H9 (cell line): ENCODE measurements around the gene PPP3CA. TPM values are rescaled to one million over a fixed set of nuclear protein-coding genes. Genes with fewer than 3 reads are reported as not detected.

ENCODE experiments used
- DNase-seq: peaks from one replicate; pipeline ENCODE4 v3.0.0-alpha.2; 2017
- H2AFZ ChIP-seq: one replicate; pipeline ENCODE4 v1.6.1; 2013; ENCODE audit warnings: mild to moderate bottlenecking, low read length, control low read depth, moderate library complexity
- H2AK5ac ChIP-seq: 2 replicates; pipeline ENCODE4 v1.6.1; 2013; ENCODE audit warnings: low read length, control low read depth, mixed read lengths; ENCODE audit not compliant: insufficient read length
- H2BK120ac ChIP-seq: one replicate; pipeline ENCODE4 v1.6.1; 2013; ENCODE audit warnings: low read depth, mild to moderate bottlenecking, low read length, control low read depth, inconsistent platforms; ENCODE audit not compliant: poor library complexity, severe bottlenecking
- H2BK12ac ChIP-seq: 2 replicates; pipeline ENCODE4 v1.6.1; 2013; ENCODE audit warnings: low read length, control low read depth, mixed read lengths, low read depth; ENCODE audit not compliant: insufficient read length
- H2BK15ac ChIP-seq: 2 replicates; pipeline ENCODE4 v1.6.1; 2013; ENCODE audit warnings: low read depth, low read length, control low read depth
- H2BK20ac ChIP-seq: one replicate; pipeline ENCODE4 v1.6.1; 2013; ENCODE audit warnings: low read depth, mild to moderate bottlenecking, low read length, control low read depth, inconsistent platforms; ENCODE audit not compliant: poor library complexity, severe bottlenecking
- H2BK5ac ChIP-seq: 2 replicates; pipeline ENCODE4 v1.6.1; 2013; ENCODE audit warnings: low read length, control low read depth, mixed read lengths; ENCODE audit not compliant: insufficient read length
- H3K14ac ChIP-seq: 2 replicates; pipeline ENCODE4 v1.6.1; 2013; ENCODE audit warnings: low read length, control low read depth; ENCODE audit not compliant: insufficient read depth
- H3K18ac ChIP-seq: 2 replicates; pipeline ENCODE4 v1.6.1; 2013; ENCODE audit warnings: low read depth, mild to moderate bottlenecking, mixed read lengths, low read length, control low read depth; ENCODE audit not compliant: insufficient read length
- H3K23ac ChIP-seq: 2 replicates; pipeline ENCODE4 v1.6.1; 2013; ENCODE audit warnings: low read length, control low read depth, mixed read lengths, low read depth; ENCODE audit not compliant: insufficient read length
- H3K23me2 ChIP-seq: 2 replicates; pipeline ENCODE4 v1.6.1; 2013; ENCODE audit warnings: low read depth, mild to moderate bottlenecking, mixed read lengths, low read length, control low read depth; ENCODE audit not compliant: insufficient read length, poor library complexity, severe bottlenecking
- H3K27ac ChIP-seq: 2 replicates; pipeline ENCODE4 v1.5.1; 2013; ENCODE audit warnings: low read length, control low read depth, mixed read lengths, low read depth; ENCODE audit not compliant: insufficient read length
- H3K27me3 ChIP-seq: 2 replicates; pipeline ENCODE4 v1.6.1; 2013; ENCODE audit warnings: low read length, control low read depth, inconsistent platforms; ENCODE audit not compliant: insufficient read depth
- H3K4ac ChIP-seq: 2 replicates; pipeline ENCODE4 v1.6.1; 2013; ENCODE audit warnings: low read depth, mild to moderate bottlenecking, control low read depth, inconsistent platforms, low read length, moderate library complexity
- H3K4me1 ChIP-seq: 2 replicates; pipeline ENCODE4 v1.6.1; 2013; ENCODE audit warnings: low read length, control low read depth, inconsistent platforms; ENCODE audit not compliant: insufficient read depth
- H3K4me2 ChIP-seq: 2 replicates; pipeline ENCODE4 v1.6.1; 2013; ENCODE audit warnings: low read length, control low read depth, mixed read lengths; ENCODE audit not compliant: insufficient read length, insufficient read depth
- H3K56ac ChIP-seq: 2 replicates; pipeline ENCODE4 v1.6.1; 2013; ENCODE audit warnings: low read depth, mild to moderate bottlenecking, mixed read lengths, low read length, control low read depth; ENCODE audit not compliant: insufficient read length
- H3K79me1 ChIP-seq: 2 replicates; pipeline ENCODE4 v1.6.1; 2013; ENCODE audit warnings: low read depth, mild to moderate bottlenecking, moderate library complexity, low read length, control low read depth, inconsistent platforms; ENCODE audit not compliant: insufficient read depth, poor library complexity, severe bottlenecking
- H3K79me2 ChIP-seq: 2 replicates; pipeline ENCODE4 v1.6.1; 2013; ENCODE audit warnings: low read length, control low read depth, inconsistent platforms; ENCODE audit not compliant: insufficient read depth
- H3K9ac ChIP-seq: 2 replicates; pipeline ENCODE4 v1.6.1; 2013; ENCODE audit warnings: low read length, control low read depth, mixed read lengths; ENCODE audit not compliant: insufficient read length; ENCODE audit errors: extremely low read depth
- H3K9me3 ChIP-seq: one replicate; pipeline ENCODE4 v1.6.1; 2013; ENCODE audit warnings: low read depth, low read length, inconsistent platforms; ENCODE audit not compliant: control insufficient read depth
- H3T11ph ChIP-seq: one replicate; pipeline ENCODE4 v1.6.1; 2013; ENCODE audit warnings: mild to moderate bottlenecking, low read length, control low read depth, inconsistent platforms
- H4K20me1 ChIP-seq: one replicate; pipeline ENCODE4 v1.6.1; 2013; ENCODE audit not compliant: control insufficient read depth, insufficient read length, insufficient read depth
- H4K5ac ChIP-seq: 2 replicates; pipeline ENCODE4 v1.6.1; 2013; ENCODE audit warnings: low read depth, mild to moderate bottlenecking, mixed read lengths, low read length, control low read depth; ENCODE audit not compliant: insufficient read length
- H4K8ac ChIP-seq: replicated peaks from 2 replicates; pipeline ENCODE4 v1.6.1; 2013; ENCODE audit warnings: low read length, control low read depth, mixed read lengths, low read depth; ENCODE audit not compliant: insufficient read length
- H4K91ac ChIP-seq: 2 replicates; pipeline ENCODE4 v1.6.1; 2013; ENCODE audit warnings: low read depth, mild to moderate bottlenecking, moderate library complexity, mixed read lengths, low read length, control low read depth; ENCODE audit not compliant: insufficient read length
- H3K27ac Mint-ChIP-seq, 3 experiments: 2 replicates in 2 of 3; 3 replicates in 1 of 3; pipeline ENCODE4 v1.8.0; 2020 to 2021; ENCODE audit warnings: mixed read lengths in 3 of 3, mild to moderate bottlenecking in 1 of 3, moderate library complexity in 1 of 3
- H3K27me3 Mint-ChIP-seq: 2 replicates; pipeline ENCODE4 v1.8.0; 2021; ENCODE audit warnings: low read depth, mild to moderate bottlenecking, moderate library complexity, mixed read lengths
- H3K36me3 Mint-ChIP-seq, 3 experiments: 2 replicates in 2 of 3; 3 replicates in 1 of 3; pipeline ENCODE4 v1.8.0; 2020 to 2021; ENCODE audit warnings: low read depth in 3 of 3, mixed read lengths in 3 of 3; ENCODE audit not compliant: insufficient read depth in 1 of 3
- H3K4me1 Mint-ChIP-seq, 2 experiments: 2 replicates each; pipeline ENCODE4 v1.8.0; 2020; ENCODE audit warnings: mixed read lengths in 2 of 2
- H3K4me3 Mint-ChIP-seq, 2 experiments: 2 replicates in 1 of 2; 3 replicates in 1 of 2; pipeline ENCODE4 v1.8.0; 2020 to 2021; ENCODE audit warnings: mild to moderate bottlenecking in 2 of 2, mixed read lengths in 2 of 2, moderate library complexity in 1 of 2
- H3K9me3 Mint-ChIP-seq, 2 experiments: 2 replicates in 1 of 2; 3 replicates in 1 of 2; pipeline ENCODE4 v1.8.0; 2020; ENCODE audit warnings: mild to moderate bottlenecking in 2 of 2, mixed read lengths in 2 of 2, moderate library complexity in 1 of 2
- CTCF ChIP-seq: fragments of 200-600 bp; sonication (generic); conservative IDR thresholded peaks from 3 replicates; pipeline ENCODE4 v1.8.0; 2021; ENCODE audit warnings: antibody characterized with exemption, mild to moderate bottlenecking
- WGBS: extraction: QIAGEN DNeasy Blood & Tissue Kit; methylation state at CpG from one replicate; pipeline ENCODE4 v1.1.7; 2013; ENCODE audit warnings: missing lambda C conversion rate, low lambda C conversion rate, mixed read lengths; ENCODE audit not compliant: insufficient read length; ENCODE audit errors: extremely low coverage; 5-methylcytosine and 5-hydroxymethylcytosine counted together
- total RNA-seq: library from RNA; stranded (reverse); gene quantifications from 2 replicates; pipeline ENCODE4 v1.2.1, GENCODE V29; 2021

PPP3CA gene
- total RNA-seq, 1 experiment from 2014 or later: 16.8 TPM

- Histone ChIP-seq H2BK120ac (no peak overlapping the region), H3K18ac (no peak overlapping the region), H3K56ac (no peak overlapping the region), H3K23ac (no peak overlapping the region), H3K14ac (no peak overlapping the region), H3K79me1 (no peaks in the 10 kb centered on the region), H3K9me3 (no peaks in the 10 kb centered on the region), H4K8ac (no peak overlapping the region), H2AFZ (no peak overlapping the region), H4K5ac (no peak overlapping the region), H3T11ph (no peak overlapping the region), H2BK20ac (no peak overlapping the region), H3K4ac (no peak overlapping the region), H4K91ac (no peak overlapping the region), H3K9ac (no peak overlapping the region), H2BK15ac (no peak overlapping the region), H3K79me2 (no peaks in the 10 kb centered on the region), H2BK5ac (no peak overlapping the region), H3K27me3 (no peaks in the 10 kb centered on the region), H4K20me1 (no peaks in the 10 kb centered on the region), H2BK12ac (no peak overlapping the region), H3K4me1 (peaks cover 2% of the 10 kb centered on the region; the same call in 1 of the 2 replicates), H3K23me2 (no peaks in the 10 kb centered on the region), H2AK5ac (no peak overlapping the region), H3K27ac (no peak overlapping the region), H3K4me2 (no peak overlapping the region)
- H3K4me1 Mint-ChIP-seq: peaks cover 3 to 6% of the 10 kb centered on the region in 2 experiments
- no CpG with 5 or more reads among the region's 3 CpGs for WGBS
- H3K36me3 Mint-ChIP-seq: no peaks in the 10 kb centered on the region
- H3K4me3 Mint-ChIP-seq: no peak overlapping the region
- DNase-seq: no peak
- H3K27ac Mint-ChIP-seq: no peak overlapping the region
- no peaks in the 10 kb centered on the region for H3K27me3 Mint-ChIP-seq
- TF ChIP-seq CTCF: no peak
- H3K9me3 Mint-ChIP-seq: peaks cover 0 to 2% of the 10 kb centered on the region in 2 experiments; a peak in 3 of 5 replicates
Measured at GRCh38 chr4:101014417-101014816, 332.9 kb downstream of the PPP3CA start.
